K562 (cell line): ENCODE measurements around the gene DEDD. TPM values are rescaled to one million over a fixed set of nuclear protein-coding genes. Genes with fewer than 3 reads are reported as not detected.

Source experiments
- CHD1 ChIP-seq: fragments of 200-600 bp; sonication (generic); IDR thresholded peaks from one replicate; pipeline ENCODE4 v1.6.1; 2012; ENCODE audit warnings: mild to moderate bottlenecking, moderate library complexity, low read length, inconsistent platforms
- CTBP1 ChIP-seq: fragments of 450-650 bp; IDR thresholded peaks from 2 replicates; pipeline ENCODE4 v1.6.1; 2016; ENCODE audit warnings: borderline replicate concordance
- DACH1 ChIP-seq: fragments of 450-650 bp; IDR thresholded peaks from 2 replicates; pipeline ENCODE4 v1.6.1; 2018; ENCODE audit not compliant: partially characterized antibody
- GABPA ChIP-seq: fragments of 200-800 bp; sonication (Bioruptor generic); conservative IDR thresholded peaks from 2 replicates; pipeline ENCODE4 v1.6.1; 2016; ENCODE audit warnings: low read depth, missing genetic modification characterization, missing compliant biosample characterization
- GATAD2A ChIP-seq: fragments of 450-650 bp; IDR thresholded peaks from 2 replicates; pipeline ENCODE4 v1.6.1; 2017
- HDGF ChIP-seq: fragments of 450-650 bp; IDR thresholded peaks from 2 replicates; pipeline ENCODE4 v1.6.1; 2016
- HMBOX1 ChIP-seq: sonication (generic); IDR thresholded peaks from 2 replicates; pipeline ENCODE4 v1.6.1; 2016
- KLF6 ChIP-seq: fragments of 250-450 bp; sonication (Bioruptor Pico); IDR thresholded peaks from 2 replicates; pipeline ENCODE4 v1.4.0; 2020; ENCODE audit warnings: mild to moderate bottlenecking, moderate library complexity, borderline replicate concordance
- NFE2L1 ChIP-seq: fragments of 450-650 bp; IDR thresholded peaks from 2 replicates; pipeline ENCODE4 v1.6.1; 2016; ENCODE audit warnings: missing genetic modification characterization, low read depth, mild to moderate bottlenecking, missing compliant biosample characterization, moderate library complexity, borderline replicate concordance
- NFRKB ChIP-seq: fragments of 450-650 bp; IDR thresholded peaks from 2 replicates; pipeline ENCODE4 v1.6.1; 2016; ENCODE audit warnings: low read depth
- NR4A1 ChIP-seq, 2 experiments: fragments of 250-450 bp in 1 of 2; fragments of 450-650 bp in 1 of 2; sonication (Bioruptor Pico) in 1 of 2; IDR thresholded peaks; 2 replicates each; pipeline versions ENCODE4 v1.4.0 to v1.6.1; 2016 to 2020; ENCODE audit warnings: mild to moderate bottlenecking in 2 of 2, missing compliant biosample characterization in 1 of 2, missing genetic modification characterization in 1 of 2, moderate library complexity in 1 of 2
- SIX5 ChIP-seq, 2 experiments: IDR thresholded peaks; 2 replicates each; pipeline ENCODE4 v1.6.1; 2011; ENCODE audit warnings: low read length in 2 of 2, borderline replicate concordance in 1 of 2, low read depth in 1 of 2, mild to moderate bottlenecking in 1 of 2, moderate library complexity in 1 of 2; ENCODE audit not compliant: insufficient read depth in 1 of 2
- U2AF2 ChIP-seq: fragments of 200-400 bp; formaldehyde crosslinking; optimal IDR thresholded peaks from 2 replicates; pipeline ENCODE3; 2017; ENCODE audit warnings: low read depth, mild to moderate bottlenecking, low read length
- ZNF318 ChIP-seq, 2 experiments: fragments of 450-650 bp; IDR thresholded peaks; 2 replicates each; pipeline ENCODE4 v1.6.1; 2016; ENCODE audit warnings: mild to moderate bottlenecking in 2 of 2, borderline replicate concordance in 1 of 2, low read depth in 1 of 2, moderate library complexity in 1 of 2
- ZNF512 ChIP-seq: IDR thresholded peaks from 2 replicates; pipeline ENCODE4 v1.6.1; 2016; ENCODE audit warnings: missing genetic modification characterization, missing compliant biosample characterization
- ZNF830 ChIP-seq: fragments of 250-450 bp; sonication (Bioruptor Pico); IDR thresholded peaks from 2 replicates; pipeline ENCODE4 v1.5.0; 2021; ENCODE audit warnings: mild to moderate bottlenecking
- polyA plus RNA-seq, 8 experiments: library from polyadenylated mRNA; depleted of rRNA in 4 of 8; stranded (reverse) in 5 of 8; unstranded in 3 of 8; fragments of >200 nt; fragmentation: Nextera tagmentation in 2 of 8; fragmentation: Illumina TruSeq in 1 of 8; extraction: Ambion mirVana in 2 of 8; extraction: Trizol in 1 of 8; gene quantifications; 2 replicates each; pipeline versions ENCODE4 v1.2.1 to v1.2.3, GENCODE V29; 2011 to 2014; ENCODE audit warnings: inconsistent platforms in 1 of 8, missing spikeins in 1 of 8
- total RNA-seq, 7 experiments: library from RNA; depleted of rRNA in 6 of 7; stranded (reverse); fragments of >200 nt in 6 of 7; fragmentation: Illumina TruSeq in 2 of 7; extraction: Trizol in 2 of 7; gene quantifications; 2 replicates each; pipeline versions ENCODE4 v1.2.1 to v1.2.3, GENCODE V29; 2011 to 2021; ENCODE audit warnings: low replicate concordance in 1 of 7

Gene DEDD
- total and polyA plus RNA-seq, 9 of the 15 experiments (the other 6 are each of a cell fraction or from before 2014, with no cell fraction given): 11.6 to 41.0 (median 16.8) TPM

- TF ChIP-seq HDGF (0 out of 2 replicates have a peak, but pooled peaks have one; percentile 72), SIX5 (IDR thresholded peaks at IDR 0.05; ENCODE audit: borderline replicate concordance in 1 of 2, insufficient read depth in 1 of 2, low read depth in 1 of 2, low read length in 2 of 2) (no peak), NR4A1 (CRISPR knock-in tag; IDR thresholded peaks at IDR 0.05) (no peak), NR4A1 (tag; IDR thresholded peaks at IDR 0.05) (peak; percentile 58; the same call in 1 of the 2 replicates), ZNF830 (CRISPR knock-in tag) (no peak), ZNF318 (IDR thresholded peaks at IDR 0.05; ENCODE audit: borderline replicate concordance in 1 of 2, low read depth in 1 of 2) (no peak), U2AF2 (no peak), NFRKB (peak; percentile 53; the same call in 1 of the 2 replicates), ZNF512 (tag) (no peak), CHD1 (peak; percentile 86), CTBP1 (peak; percentile 10), NFE2L1 (tag) (no peak), GATAD2A (0 out of 2 replicates have a peak, but pooled peaks have one; percentile 1), DACH1 (no peak), HMBOX1 (no peak), KLF6 (no peak), GABPA (no peak; the same call in 1 of the 2 replicates)
Measured at GRCh38 chr1:161166669-161167548, 34.4 kb upstream of the DEDD start (continued).
